Measurements from ENCODE around the gene SYTL2.

DNA sequence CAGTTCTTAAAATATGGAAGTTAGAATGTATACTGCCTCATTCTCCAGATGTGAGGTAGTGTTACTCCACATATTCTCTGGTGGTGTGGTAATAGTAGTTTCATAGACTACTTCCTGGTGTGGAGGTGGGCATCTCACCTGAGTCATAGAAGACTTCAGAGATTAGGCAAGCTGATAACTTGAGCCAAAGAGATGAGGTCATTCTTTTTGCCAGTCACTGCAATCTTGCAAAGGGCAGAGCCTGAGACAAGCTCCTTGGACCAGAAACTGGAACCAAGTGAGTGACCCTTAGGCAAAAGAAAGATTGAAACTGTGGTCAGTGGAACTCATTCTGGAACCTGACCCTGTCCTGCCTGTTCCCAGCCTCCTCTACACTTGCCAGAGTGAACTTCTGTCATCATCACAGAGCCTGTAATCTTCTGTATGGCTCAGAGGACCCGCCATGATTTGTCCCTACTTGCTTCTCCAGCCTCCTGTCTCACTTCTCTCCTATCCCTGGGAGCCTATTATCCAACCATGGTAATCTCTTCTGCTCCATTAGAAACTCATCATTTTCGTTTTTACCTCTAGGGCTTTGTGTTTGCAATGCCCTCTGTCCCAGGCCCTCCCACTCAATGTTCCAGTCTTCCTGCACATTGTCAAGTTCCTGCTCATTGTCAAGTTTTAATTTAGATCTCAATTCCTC, 33.6 kb upstream of the SYTL2 start:
- TF ChIP-seq, protein P1, sequence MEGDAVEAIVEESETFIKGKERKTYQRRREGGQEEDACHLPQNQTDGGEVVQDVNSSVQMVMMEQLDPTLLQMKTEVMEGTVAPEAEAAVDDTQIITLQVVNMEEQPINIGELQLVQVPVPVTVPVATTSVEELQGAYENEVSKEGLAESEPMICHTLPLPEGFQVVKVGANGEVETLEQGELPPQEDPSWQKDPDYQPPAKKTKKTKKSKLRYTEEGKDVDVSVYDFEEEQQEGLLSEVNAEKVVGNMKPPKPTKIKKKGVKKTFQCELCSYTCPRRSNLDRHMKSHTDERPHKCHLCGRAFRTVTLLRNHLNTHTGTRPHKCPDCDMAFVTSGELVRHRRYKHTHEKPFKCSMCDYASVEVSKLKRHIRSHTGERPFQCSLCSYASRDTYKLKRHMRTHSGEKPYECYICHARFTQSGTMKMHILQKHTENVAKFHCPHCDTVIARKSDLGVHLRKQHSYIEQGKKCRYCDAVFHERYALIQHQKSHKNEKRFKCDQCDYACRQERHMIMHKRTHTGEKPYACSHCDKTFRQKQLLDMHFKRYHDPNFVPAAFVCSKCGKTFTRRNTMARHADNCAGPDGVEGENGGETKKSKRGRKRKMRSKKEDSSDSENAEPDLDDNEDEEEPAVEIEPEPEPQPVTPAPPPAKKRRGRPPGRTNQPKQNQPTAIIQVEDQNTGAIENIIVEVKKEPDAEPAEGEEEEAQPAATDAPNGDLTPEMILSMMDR (conservative IDR thresholded peaks at IDR 0.05) = no peak
- no peak for TF ChIP-seq ZFX (IDR thresholded peaks at IDR 0.05)
